ENCODE measurements around the gene MED13L.

DNA sequence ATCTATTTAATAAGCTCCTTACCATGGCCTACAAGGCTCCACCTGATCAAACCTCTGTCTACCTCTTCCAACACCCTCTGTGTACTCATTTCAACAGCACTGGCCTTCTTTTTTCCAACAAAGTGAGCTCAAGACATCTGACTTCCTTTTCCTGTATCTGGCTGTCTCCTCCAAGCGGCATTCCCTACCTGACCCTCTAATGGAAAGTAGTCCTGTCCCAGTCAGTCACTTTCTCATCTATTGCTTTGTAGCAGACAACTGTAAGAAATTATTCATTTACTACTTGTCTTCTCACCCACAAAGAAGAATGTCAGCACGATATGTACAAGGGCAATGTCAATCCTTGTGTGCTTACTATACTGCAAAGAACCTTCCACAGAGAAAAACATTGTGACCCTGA, 149.6 kb downstream of the MED13L start:
- TF ChIP-seq, protein P1, sequence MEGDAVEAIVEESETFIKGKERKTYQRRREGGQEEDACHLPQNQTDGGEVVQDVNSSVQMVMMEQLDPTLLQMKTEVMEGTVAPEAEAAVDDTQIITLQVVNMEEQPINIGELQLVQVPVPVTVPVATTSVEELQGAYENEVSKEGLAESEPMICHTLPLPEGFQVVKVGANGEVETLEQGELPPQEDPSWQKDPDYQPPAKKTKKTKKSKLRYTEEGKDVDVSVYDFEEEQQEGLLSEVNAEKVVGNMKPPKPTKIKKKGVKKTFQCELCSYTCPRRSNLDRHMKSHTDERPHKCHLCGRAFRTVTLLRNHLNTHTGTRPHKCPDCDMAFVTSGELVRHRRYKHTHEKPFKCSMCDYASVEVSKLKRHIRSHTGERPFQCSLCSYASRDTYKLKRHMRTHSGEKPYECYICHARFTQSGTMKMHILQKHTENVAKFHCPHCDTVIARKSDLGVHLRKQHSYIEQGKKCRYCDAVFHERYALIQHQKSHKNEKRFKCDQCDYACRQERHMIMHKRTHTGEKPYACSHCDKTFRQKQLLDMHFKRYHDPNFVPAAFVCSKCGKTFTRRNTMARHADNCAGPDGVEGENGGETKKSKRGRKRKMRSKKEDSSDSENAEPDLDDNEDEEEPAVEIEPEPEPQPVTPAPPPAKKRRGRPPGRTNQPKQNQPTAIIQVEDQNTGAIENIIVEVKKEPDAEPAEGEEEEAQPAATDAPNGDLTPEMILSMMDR (conservative IDR thresholded peaks at IDR 0.05 in 1 of 2, IDR thresholded peaks at IDR 0.05 in 1 of 2; ENCODE audit: low read depth in 1 of 2, low read length in 2 of 2), result no peak
- TF ChIP-seq EZH2 (IDR thresholded peaks at IDR 0.05; ENCODE audit: low read length, missing control alignments), result no peak
